Astrocyte (in vitro differentiated cells and primary cell): ENCODE data around the gene ZNF37A. TPM values are rescaled to one million over a fixed set of nuclear protein-coding genes. Genes with fewer than 3 reads are reported as not detected.
"Not testable (repeated sequence)": the region's sequence is repeated elsewhere in the genome, so short reads cannot be mapped to it uniquely, and the experiment has no call there.

Experiments
- DNase-seq: peaks from one replicate; pipeline ENCODE4 v3.0.0-alpha.2; 2010; ENCODE audit warnings: low read depth
- FAIRE-seq: peaks from 2 replicates; lab custom pipeline; 2011; peaks lifted over from hg19 to GRCh38; lab: Jason Lieb, UNC
- H2AFZ ChIP-seq: 2 replicates; pipeline ENCODE4 v1.6.0; 2012; ENCODE audit warnings: low read depth, low read length, inconsistent platforms
- H3K27ac ChIP-seq: 2 replicates; pipeline ENCODE4 v1.5.1; 2011; ENCODE audit warnings: low read depth, low read length, inconsistent platforms
- H3K27me3 ChIP-seq: 2 replicates; pipeline ENCODE4 v1.6.0; 2011; ENCODE audit warnings: low read length, inconsistent platforms; ENCODE audit not compliant: insufficient read depth
- H3K36me3 ChIP-seq: 2 replicates; pipeline ENCODE4 v1.5.1; 2011; ENCODE audit warnings: low read length, inconsistent platforms; ENCODE audit not compliant: insufficient read depth
- H3K4me1 ChIP-seq: 2 replicates; pipeline ENCODE4 v1.5.1; 2011; ENCODE audit warnings: low read length, inconsistent platforms; ENCODE audit not compliant: insufficient read depth
- H3K4me2 ChIP-seq: 2 replicates; pipeline ENCODE4 v1.6.0; 2012; ENCODE audit warnings: low read length, inconsistent platforms
- H3K4me3 ChIP-seq: 2 replicates; pipeline ENCODE4 v1.5.1; 2011; ENCODE audit warnings: low read depth, mild to moderate bottlenecking, low read length, inconsistent platforms; ENCODE audit not compliant: insufficient read depth
- H3K79me2 ChIP-seq: 2 replicates; pipeline ENCODE4 v1.6.0; 2012; ENCODE audit warnings: mild to moderate bottlenecking, low read length, inconsistent platforms; ENCODE audit not compliant: insufficient read depth
- H3K9ac ChIP-seq: 2 replicates; pipeline ENCODE4 v1.6.0; 2012; ENCODE audit warnings: mild to moderate bottlenecking, low read length, inconsistent platforms
- H3K9me3 ChIP-seq: 2 replicates; pipeline ENCODE4 v1.5.1; 2012; ENCODE audit warnings: low read depth, mild to moderate bottlenecking, low read length, inconsistent platforms; ENCODE audit not compliant: insufficient read depth
- H4K20me1 ChIP-seq: 2 replicates; pipeline ENCODE4 v1.6.0; 2012; ENCODE audit warnings: low read length, inconsistent platforms; ENCODE audit not compliant: insufficient read depth
- H3K27ac Mint-ChIP-seq: one replicate; pipeline ENCODE4 v1.8.0; 2021; ENCODE audit warnings: mild to moderate bottlenecking, mixed read lengths; ENCODE audit not compliant: unreplicated experiment
- H3K27me3 Mint-ChIP-seq: one replicate; pipeline ENCODE4 v1.8.0; 2021; ENCODE audit warnings: low read depth, mixed read lengths; ENCODE audit not compliant: unreplicated experiment
- H3K36me3 Mint-ChIP-seq: one replicate; pipeline ENCODE4 v1.8.0; 2021; ENCODE audit warnings: low read depth, mixed read lengths; ENCODE audit not compliant: unreplicated experiment
- H3K4me1 Mint-ChIP-seq: one replicate; pipeline ENCODE4 v1.8.0; 2021; ENCODE audit warnings: low read depth, mixed read lengths; ENCODE audit not compliant: unreplicated experiment
- H3K4me3 Mint-ChIP-seq: one replicate; pipeline ENCODE4 v1.8.0; 2021; ENCODE audit warnings: mild to moderate bottlenecking, moderate library complexity, mixed read lengths; ENCODE audit not compliant: unreplicated experiment
- H3K9me3 Mint-ChIP-seq: one replicate; pipeline ENCODE4 v1.8.0; 2021; ENCODE audit warnings: mild to moderate bottlenecking, mixed read lengths; ENCODE audit not compliant: unreplicated experiment
- CTCF ChIP-seq: IDR thresholded peaks from 2 replicates; pipeline ENCODE4 v1.5.1; 2011; ENCODE audit warnings: low read depth, mild to moderate bottlenecking, inconsistent platforms, low read length, moderate library complexity; ENCODE audit not compliant: insufficient read depth
- EZH2 ChIP-seq: IDR thresholded peaks from 2 replicates; pipeline ENCODE4 v1.6.1; 2012; ENCODE audit warnings: mild to moderate bottlenecking, low read length, inconsistent platforms; ENCODE audit not compliant: insufficient read depth
- total RNA-seq: library from RNA; stranded (reverse); gene quantifications from 2 replicates; pipeline ENCODE4 v1.2.1, GENCODE V29; 2021

Gene ZNF37A
- total RNA-seq, 1 donor from 2014 or later, result 10.1 TPM

GRCh38 chr10:38070501-38070900 lies 23.6 kb upstream of the ZNF37A start:
- peaks cover 8% of the 10 kb centered on the region for H3K9me3 Mint-ChIP-seq
- DNase-seq (no peak), FAIRE-seq (no peak)
- H2AFZ ChIP-seq, result no peak overlapping the region
- no peaks in the 10 kb centered on the region for H3K9me3 ChIP-seq
- no peak overlapping the region for H3K4me3 ChIP-seq
- H3K4me1 ChIP-seq, result no peaks in the 10 kb centered on the region
- H3K27me3 ChIP-seq, result no peaks in the 10 kb centered on the region
- no peaks in the 10 kb centered on the region for H3K27me3 Mint-ChIP-seq
- H3K36me3 Mint-ChIP-seq, result no peaks in the 10 kb centered on the region
- TF ChIP-seq CTCF (no peak), EZH2 (no peak)
- no peaks in the 10 kb centered on the region for H4K20me1 ChIP-seq
- no peak overlapping the region for H3K27ac Mint-ChIP-seq
- H3K4me1 Mint-ChIP-seq, result peaks cover 3% of the 10 kb centered on the region
- no peaks in the 10 kb centered on the region for H3K36me3 ChIP-seq
- no peaks in the 10 kb centered on the region for H3K79me2 ChIP-seq
- no peak overlapping the region for H3K27ac ChIP-seq
- no peak overlapping the region for H3K4me3 Mint-ChIP-seq
- no peak overlapping the region for H3K4me2 ChIP-seq
- H3K9ac ChIP-seq, result no peak overlapping the region

GRCh38 chr10:38072552-38072951 lies 21.6 kb upstream of the ZNF37A start:
- Histone ChIP-seq H3K27me3 (no peaks in the 10 kb centered on the region), H3K79me2 (no peaks in the 10 kb centered on the region), H4K20me1 (no peaks in the 10 kb centered on the region), H3K4me2 (no peak overlapping the region), H3K9ac (no peak overlapping the region), H3K36me3 (no peaks in the 10 kb centered on the region), H3K9me3 (peaks cover 6% of the 10 kb centered on the region), H3K4me1 (no peaks in the 10 kb centered on the region), H2AFZ (no peak overlapping the region), H3K4me3 (no peak overlapping the region), H3K27ac (no peak overlapping the region)
- H3K4me3 Mint-ChIP-seq, result no peak overlapping the region
- H3K36me3 Mint-ChIP-seq, result no peaks in the 10 kb centered on the region
- H3K27ac Mint-ChIP-seq, result no peak overlapping the region
- no peak for TF ChIP-seq CTCF
- TF ChIP-seq EZH2, result no peak
- H3K9me3 Mint-ChIP-seq, result peaks cover 13% of the 10 kb centered on the region
- H3K27me3 Mint-ChIP-seq, result no peaks in the 10 kb centered on the region
- FAIRE-seq, result no peak
- peaks cover 3% of the 10 kb centered on the region for H3K4me1 Mint-ChIP-seq
- no peak for DNase-seq

GRCh38 chr10:38076687-38077086 lies 17.4 kb upstream of the ZNF37A start:
- Histone ChIP-seq H3K27ac (no peak overlapping the region), H3K4me2 (no peak overlapping the region), H4K20me1 (no peaks in the 10 kb centered on the region), H3K36me3 (no peaks in the 10 kb centered on the region), H3K4me3 (no peak overlapping the region), H3K9ac (no peak overlapping the region), H3K79me2 (no peaks in the 10 kb centered on the region), H3K4me1 (no peaks in the 10 kb centered on the region), H3K9me3 (peaks cover 6% of the 10 kb centered on the region), H2AFZ (no peak overlapping the region), H3K27me3 (no peaks in the 10 kb centered on the region)
- Mint-ChIP-seq H3K9me3 (peaks cover 18% of the 10 kb centered on the region), H3K36me3 (no peaks in the 10 kb centered on the region), H3K27me3 (no peaks in the 10 kb centered on the region), H3K27ac (no peak overlapping the region), H3K4me1 (no peaks in the 10 kb centered on the region), H3K4me3 (no peak overlapping the region)
- DNase-seq (no peak), FAIRE-seq (no peak)
- TF ChIP-seq EZH2 (no peak), CTCF (no peak)

GRCh38 chr10:38093318-38093717 lies 819 bp upstream of the ZNF37A start:
- Histone ChIP-seq H3K79me2 (peaks cover 14% of the 10 kb centered on the region), H2AFZ (peak overlapping the region; percentile 90), H3K4me2 (peak overlapping the region; percentile 90)
- H3K27ac ChIP-seq, H3K9me3 Mint-ChIP-seq, H3K36me3 ChIP-seq, DNase-seq, H3K9ac ChIP-seq, FAIRE-seq, H3K27me3 ChIP-seq, H3K27ac Mint-ChIP-seq, H3K4me1 ChIP-seq, H4K20me1 ChIP-seq, H3K4me1 Mint-ChIP-seq, H3K4me3 ChIP-seq, H3K9me3 ChIP-seq, H3K27me3 Mint-ChIP-seq: not testable (repeated sequence)
- H3K4me3 Mint-ChIP-seq, result peak overlapping the region; percentile 90
- H3K36me3 Mint-ChIP-seq, result peaks cover 18% of the 10 kb centered on the region
